ENCODE measurements around the gene TMBIM4.

GRCh38 chr12:66154776-66155175 lies 15.0 kb downstream of the TMBIM4 start:
- TF ChIP-seq CTCF (IDR thresholded peaks at IDR 0.05; ENCODE audit: low read depth, low read length, missing input control): no peak
- no peak for TF ChIP-seq TAF1 (conservative IDR thresholded peaks at IDR 0.05)
- TF ChIP-seq YY1 (IDR thresholded peaks at IDR 0.05): no peak
- no peak for TF ChIP-seq MAX (IDR thresholded peaks at IDR 0.05)
- no peak for TF ChIP-seq REST (IDR thresholded peaks at IDR 0.05)
- TF ChIP-seq JUND (IDR thresholded peaks at IDR 0.05): no peak
- TF ChIP-seq SP1 (IDR thresholded peaks at IDR 0.05): no peak
